Measurements from ENCODE around the gene PKM.
A peak's percentile ranks its signal among the peaks of the same experiment; 100 is the strongest.

PKM gene

DNA sequence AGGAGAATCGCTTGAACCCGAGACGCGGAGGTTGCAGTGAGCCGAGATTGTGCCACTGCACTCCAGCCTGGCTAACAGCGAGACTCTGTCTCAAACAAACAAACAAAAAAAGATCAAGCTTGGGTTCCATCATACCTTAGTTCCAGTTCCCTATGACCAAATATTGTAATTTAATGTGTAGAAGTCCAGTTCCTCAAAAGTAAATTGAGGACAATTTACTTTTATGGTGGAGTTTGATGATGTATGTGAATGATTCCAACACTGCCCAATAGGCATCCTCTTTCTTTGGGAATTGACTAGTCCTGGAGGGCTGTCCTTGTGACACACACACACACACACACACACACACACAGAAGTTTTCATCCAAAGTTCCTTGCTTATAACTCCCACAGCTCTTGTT lies 2.8 kb upstream of the PKM start:
- no peak for DNase-seq

DNA sequence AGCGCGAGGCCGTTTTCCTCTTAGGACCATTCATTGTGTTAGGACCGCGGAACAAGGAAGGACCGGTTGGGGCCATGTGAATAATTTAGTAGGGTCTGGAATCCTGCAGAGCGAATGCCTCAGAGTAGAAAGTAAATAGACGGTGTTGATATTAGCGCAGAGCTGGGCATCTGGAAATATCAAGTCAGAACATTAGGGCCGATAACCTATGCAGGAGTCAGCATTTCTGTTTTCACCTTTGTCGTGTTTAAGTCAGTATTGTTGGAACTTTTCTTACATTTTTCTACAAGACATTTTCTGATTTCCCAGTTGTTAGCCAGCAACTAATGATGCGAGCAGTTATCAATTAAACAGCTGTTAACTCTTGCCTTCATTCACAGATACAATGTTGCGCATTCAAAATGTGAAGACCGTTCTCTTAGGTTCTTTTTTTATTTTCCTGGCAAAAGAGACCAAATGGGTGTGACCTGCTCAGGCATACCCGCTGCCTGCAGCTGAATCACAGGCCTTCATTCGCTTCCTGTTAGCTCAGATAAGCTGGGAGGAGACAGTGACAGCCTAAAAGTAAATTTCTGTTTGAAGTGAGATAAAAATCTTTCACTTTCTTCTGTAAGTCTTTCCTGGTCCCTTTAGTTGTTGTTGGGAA lies 966 bp upstream of the PKM start:
- DNase-seq: peak; percentile 49

- DNase-seq: peak; percentile 77
These were observed 559 bp downstream of the PKM start for GRCh38 chr15:72230197-72231065.

GRCh38 chr15:72229947-72230196 lies 1.1 kb downstream of the PKM start:
- no peak for DNase-seq

GRCh38 chr15:72229076-72229946 lies 1.7 kb downstream of the PKM start:
- DNase-seq: peak; percentile 45

DNA sequence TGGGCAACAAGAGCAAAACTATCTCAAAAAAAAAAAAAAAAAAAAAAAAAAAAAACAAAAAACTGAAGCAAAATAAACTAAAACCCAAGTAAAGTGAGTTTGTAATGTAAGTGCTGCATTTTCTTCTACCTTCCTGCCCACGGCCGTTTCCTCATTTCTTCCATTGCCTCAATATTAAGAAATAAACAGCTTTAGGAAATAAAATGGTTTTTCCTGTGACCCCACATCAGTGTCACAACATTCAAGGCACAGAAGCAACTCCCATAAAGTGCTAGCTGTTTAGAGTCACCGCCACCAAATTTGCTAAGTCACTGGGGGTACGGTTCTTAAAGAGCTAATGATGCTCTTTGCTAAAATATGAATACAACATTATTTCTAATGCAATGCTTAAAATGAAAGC lies 3.3 kb downstream of the PKM start:
- no peak for DNase-seq

GRCh38 chr15:72227192-72227586 lies 3.8 kb downstream of the PKM start:
- peak; percentile 44 for DNase-seq

DNA sequence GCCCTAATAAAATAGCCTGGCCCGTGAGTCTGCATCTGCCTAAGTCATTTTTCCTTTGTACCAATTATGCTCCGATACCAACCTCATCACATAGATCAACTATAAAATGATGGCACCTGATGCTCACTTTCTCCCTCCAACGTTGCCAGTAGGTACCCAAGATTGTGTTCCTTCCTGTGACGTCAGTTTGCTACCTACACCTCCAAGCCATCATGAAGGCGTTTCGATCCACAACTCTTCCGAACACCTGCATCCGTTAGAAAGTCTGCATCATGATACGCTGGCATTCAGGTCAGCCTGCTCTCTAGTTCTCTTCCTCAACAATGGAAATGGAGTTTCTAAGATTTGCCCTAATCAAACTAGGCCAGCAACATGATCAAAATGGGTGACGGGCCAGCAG lies 7.7 kb downstream of the PKM start:
- DNase-seq: no peak

DNA sequence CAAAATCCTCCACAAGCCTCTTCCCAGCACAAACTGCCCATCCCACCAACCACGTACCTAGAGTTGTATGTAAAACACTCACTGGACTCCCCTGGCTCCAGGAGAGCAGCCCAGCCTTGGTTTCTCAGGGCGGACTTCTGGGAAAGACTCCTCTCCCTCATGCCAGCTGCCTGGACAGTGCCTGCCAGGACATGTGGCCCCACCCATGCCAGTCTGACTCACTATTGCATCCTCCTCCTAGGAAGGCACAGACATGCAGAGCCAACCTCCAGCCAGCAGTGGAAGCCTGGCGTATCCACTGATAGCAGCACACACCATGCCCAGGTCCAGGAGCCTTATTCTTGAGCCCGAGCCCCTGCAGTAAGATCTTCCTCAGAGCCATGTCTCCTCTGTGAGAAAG lies 8.6 kb downstream of the PKM start:
- no peak for DNase-seq

GRCh38 chr15:72220687-72221086 lies 10.3 kb downstream of the PKM start:
- no peak for DNase-seq

DNA sequence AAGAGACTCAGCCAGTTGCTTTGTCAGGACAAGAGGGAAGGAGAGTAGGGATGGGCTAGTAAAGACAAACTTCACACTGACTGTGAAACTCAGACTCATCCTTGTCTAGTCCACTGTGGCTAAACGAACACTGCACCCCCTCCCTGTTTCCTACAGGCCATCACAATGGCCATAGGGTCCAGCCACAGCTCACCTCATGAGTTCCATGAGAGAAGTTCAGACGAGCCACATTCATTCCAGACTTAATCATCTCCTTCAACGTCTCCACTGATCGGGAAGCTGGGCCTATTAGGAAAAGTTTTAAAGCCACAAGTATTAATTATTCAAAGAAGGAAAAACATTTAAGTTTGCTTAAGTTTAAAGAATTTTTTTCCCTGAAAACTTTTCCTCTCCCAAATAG lies 13.8 kb downstream of the PKM start:
- DNase-seq: no peak

GRCh38 chr15:72216079-72216478 lies 14.9 kb downstream of the PKM start:
- DNase-seq: no peak

- no peak for DNase-seq
These were observed 23.4 kb downstream of the PKM start for GRCh38 chr15:72207558-72208085.

DNA sequence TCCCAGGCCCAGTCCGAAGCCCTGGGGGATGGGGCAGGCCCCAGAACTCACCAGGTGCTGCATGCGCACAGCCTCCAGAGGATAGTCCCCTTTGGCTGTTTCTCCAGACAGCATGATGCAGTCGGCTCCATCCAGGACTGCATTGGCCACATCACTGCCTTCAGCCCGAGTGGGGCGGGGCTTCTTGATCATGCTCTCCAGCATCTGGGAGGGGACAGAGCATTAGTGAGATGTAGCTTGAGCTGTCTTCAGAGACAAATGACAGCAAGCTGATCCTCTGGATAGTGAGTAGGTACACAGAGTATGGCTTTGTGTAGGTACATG lies 24.4 kb downstream of the PKM start:
- no peak for DNase-seq

DNA sequence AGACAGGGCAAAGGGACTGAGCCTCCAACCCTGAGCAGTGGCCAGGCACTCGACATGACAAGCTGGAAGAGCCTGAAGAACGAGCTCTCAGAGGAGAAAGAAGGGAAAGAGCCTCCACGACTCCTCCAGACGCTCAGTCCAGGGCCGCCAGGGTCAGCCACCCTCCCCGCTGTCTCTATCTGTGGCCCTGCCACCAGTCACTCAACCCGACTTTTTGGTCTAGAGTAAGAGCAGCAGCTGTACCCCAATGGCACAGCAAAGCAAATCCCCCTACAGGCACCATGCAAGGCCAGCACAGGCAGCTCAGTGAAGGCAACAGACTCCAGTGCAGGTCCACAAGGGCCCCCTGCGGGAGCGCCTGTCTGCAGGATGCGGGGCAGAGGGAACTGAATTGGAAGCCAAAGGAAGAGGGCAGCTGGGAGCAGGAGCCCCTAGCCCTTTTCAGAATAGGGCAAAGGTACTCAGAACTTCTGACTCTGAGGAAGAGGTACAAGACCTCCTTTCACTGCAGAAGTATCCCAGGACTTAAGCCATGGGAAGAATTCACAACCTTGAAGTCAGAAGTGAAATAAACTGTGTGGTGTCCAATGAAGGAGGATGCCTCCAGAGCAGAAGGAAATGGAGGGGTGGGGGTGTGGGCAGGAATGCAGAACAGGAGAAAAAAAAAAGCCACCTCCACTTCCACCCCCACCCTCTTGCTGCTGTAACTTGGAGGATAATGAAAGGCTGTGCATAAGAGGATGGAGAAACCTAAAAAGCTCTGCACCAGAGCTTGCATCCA lies 24.9 kb downstream of the PKM start:
- no peak for DNase-seq

- DNase-seq: no peak
These were observed 25.7 kb downstream of the PKM start for GRCh38 chr15:72205273-72205672.

- no peak for DNase-seq
These were observed 27.5 kb downstream of the PKM start for GRCh38 chr15:72203507-72203837.

DNA sequence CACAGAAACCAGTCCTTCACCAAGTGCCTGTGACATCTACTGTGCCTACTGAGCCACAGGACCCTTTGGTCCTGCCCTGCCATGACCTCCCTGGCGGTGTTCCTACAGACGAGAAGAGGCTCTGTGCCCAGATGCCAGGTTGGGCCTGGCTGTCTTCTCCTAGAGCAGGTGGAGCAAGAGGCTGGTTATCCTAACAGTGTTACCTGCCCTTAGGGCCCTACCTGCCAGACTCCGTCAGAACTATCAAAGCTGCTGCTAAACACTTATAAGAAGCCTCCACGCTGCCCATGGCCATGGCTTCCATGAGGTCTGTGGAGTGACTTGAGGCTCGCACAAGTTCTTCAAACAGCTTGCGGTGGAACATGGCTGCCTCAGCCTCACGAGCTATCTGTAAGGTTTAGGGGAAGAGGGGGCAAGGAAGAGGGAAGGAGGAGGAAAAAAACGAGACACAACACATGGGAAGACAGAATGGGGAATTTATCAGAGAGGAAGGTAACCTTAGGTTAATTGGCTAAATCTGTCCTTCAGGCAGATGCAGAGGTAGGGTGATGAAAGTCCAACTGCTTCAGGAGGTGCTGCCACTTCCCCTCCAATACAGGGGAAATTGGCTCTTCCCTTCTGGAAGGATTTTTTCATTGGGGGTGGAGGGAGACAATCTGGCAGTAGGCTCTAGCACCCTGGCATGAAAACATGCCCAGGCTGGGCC lies 28.0 kb downstream of the PKM start:
- no peak for DNase-seq

- DNase-seq: no peak
These were observed 28.7 kb downstream of the PKM start for GRCh38 chr15:72202302-72202701.

DNA sequence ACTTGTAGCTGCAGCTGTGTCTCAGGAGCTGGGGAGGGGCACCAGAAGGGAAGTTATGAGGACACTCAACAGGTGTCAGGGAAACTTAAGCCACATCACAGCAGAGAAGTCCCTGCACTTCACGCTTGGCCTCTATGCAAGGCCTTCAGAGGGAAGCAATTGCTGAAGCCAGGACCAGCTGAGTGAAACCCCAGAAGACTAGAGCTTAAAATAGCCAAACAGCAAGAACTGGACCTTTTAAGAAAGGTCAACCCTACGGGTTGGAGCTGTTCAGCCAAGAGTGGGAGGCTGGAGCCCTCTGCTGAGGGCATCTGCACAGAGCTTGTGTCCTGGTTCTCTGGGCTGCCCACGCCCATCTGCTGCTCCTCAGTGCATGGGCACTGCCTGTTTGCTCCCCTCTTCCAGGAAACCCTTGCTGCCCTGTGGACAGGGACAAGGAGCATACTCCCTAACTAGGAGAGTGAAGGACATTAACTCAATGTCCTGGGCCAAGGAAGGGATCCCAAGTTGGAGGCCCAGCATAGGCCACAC lies 29.5 kb downstream of the PKM start:
- no peak for DNase-seq

- no peak for DNase-seq
These were observed 30.4 kb downstream of the PKM start for GRCh38 chr15:72200395-72201237.

All from activated CD8-positive, alpha-beta memory T cell treated with anti-CD3 and anti-CD28 coated beads, Interleukin-2, amount 50 U/mL, for 4 hours (primary cell).